ENCODE measurements around the gene TEX54.

TEX54 gene

GRCh38 chr11:62804310-62805075, 28.1 kb downstream of the TEX54 start:
- peak; percentile 84 for TF ChIP-seq PRDM1 (tag by site-specific recombination; IDR thresholded peaks at IDR 0.05)
- peak; percentile 45; the same call in 1 of the 2 replicates for TF ChIP-seq ZNF335 (tag by site-specific recombination; conservative IDR thresholded peaks at IDR 0.05)
- TF ChIP-seq SALL2 (tag by site-specific recombination; IDR thresholded peaks at IDR 0.05; ENCODE audit: borderline replicate concordance), result no peak
- peak; percentile 89 for TF ChIP-seq ZBTB48 (tag by site-specific recombination; IDR thresholded peaks at IDR 0.05)
- TF ChIP-seq, protein P1, sequence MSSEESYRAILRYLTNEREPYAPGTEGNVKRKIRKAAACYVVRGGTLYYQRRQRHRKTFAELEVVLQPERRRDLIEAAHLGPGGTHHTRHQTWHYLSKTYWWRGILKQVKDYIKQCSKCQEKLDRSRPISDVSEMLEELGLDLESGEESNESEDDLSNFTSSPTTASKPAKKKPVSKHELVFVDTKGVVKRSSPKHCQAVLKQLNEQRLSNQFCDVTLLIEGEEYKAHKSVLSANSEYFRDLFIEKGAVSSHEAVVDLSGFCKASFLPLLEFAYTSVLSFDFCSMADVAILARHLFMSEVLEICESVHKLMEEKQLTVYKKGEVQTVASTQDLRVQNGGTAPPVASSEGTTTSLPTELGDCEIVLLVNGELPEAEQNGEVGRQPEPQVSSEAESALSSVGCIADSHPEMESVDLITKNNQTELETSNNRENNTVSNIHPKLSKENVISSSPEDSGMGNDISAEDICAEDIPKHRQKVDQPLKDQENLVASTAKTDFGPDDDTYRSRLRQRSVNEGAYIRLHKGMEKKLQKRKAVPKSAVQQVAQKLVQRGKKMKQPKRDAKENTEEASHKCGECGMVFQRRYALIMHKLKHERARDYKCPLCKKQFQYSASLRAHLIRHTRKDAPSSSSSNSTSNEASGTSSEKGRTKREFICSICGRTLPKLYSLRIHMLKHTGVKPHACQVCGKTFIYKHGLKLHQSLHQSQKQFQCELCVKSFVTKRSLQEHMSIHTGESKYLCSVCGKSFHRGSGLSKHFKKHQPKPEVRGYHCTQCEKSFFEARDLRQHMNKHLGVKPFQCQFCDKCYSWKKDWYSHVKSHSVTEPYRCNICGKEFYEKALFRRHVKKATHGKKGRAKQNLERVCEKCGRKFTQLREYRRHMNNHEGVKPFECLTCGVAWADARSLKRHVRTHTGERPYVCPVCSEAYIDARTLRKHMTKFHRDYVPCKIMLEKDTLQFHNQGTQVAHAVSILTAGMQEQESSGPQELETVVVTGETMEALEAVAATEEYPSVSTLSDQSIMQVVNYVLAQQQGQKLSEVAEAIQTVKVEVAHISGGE (tag by site-specific recombination; conservative IDR thresholded peaks at IDR 0.05; ENCODE audit: low read depth), result no peak
- TF ChIP-seq ZNF660 (tag by site-specific recombination; IDR thresholded peaks at IDR 0.05), result peak; percentile 6; the same call in 1 of the 2 replicates
- no peak for TF ChIP-seq ZNF548 (tag by site-specific recombination; IDR thresholded peaks at IDR 0.05)
- TF ChIP-seq, protein P2, sequence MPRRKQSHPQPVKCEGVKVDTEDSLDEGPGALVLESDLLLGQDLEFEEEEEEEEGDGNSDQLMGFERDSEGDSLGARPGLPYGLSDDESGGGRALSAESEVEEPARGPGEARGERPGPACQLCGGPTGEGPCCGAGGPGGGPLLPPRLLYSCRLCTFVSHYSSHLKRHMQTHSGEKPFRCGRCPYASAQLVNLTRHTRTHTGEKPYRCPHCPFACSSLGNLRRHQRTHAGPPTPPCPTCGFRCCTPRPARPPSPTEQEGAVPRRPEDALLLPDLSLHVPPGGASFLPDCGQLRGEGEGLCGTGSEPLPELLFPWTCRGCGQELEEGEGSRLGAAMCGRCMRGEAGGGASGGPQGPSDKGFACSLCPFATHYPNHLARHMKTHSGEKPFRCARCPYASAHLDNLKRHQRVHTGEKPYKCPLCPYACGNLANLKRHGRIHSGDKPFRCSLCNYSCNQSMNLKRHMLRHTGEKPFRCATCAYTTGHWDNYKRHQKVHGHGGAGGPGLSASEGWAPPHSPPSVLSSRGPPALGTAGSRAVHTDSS (tag by site-specific recombination; IDR thresholded peaks at IDR 0.05), result no peak
- POLR2A ChIA-PET, result interaction anchor here (0.8 to 3.0 kb wide), 16 partner anchors 8 to 85 kb away, joined by 3 to 11 read pairs (median 4); partner anchors contain the start of genes HNRNPUL2, STX5, TEX54 and TMEM179B
- H3K27ac ChIP-seq (ENCODE audit: extremely low read depth, low read depth, low read length), result peak overlapping the region; percentile 63

GRCh38 chr11:62801071-62801470, 31.6 kb downstream of the TEX54 start:
- POLR2A ChIA-PET, result interaction anchor here (0.8 to 2.0 kb wide), 7 partner anchors 11 to 55 kb away, joined by 3 to 9 read pairs (median 4); partner anchors contain the start of genes STX5, TMEM179B and ZBTB3
- peaks cover 30 to 77% of the 10 kb centered on the region in 2 experiments for H3K36me3 ChIP-seq (ENCODE audit: control insufficient read depth in 2 of 2, insufficient read depth in 1 of 2, low read length in 2 of 2)
- CTCF ChIA-PET, result interaction anchor here (1.1 kb wide), 1 partner anchor 10 kb away, joined by 4 read pairs; no protein-coding TSS in a partner anchor

More at GRCh38 chr11:62804310-62805075, 28.1 kb downstream of the TEX54 start:
- H3K36me3 ChIP-seq (ENCODE audit: control insufficient read depth in 2 of 2, insufficient read depth in 1 of 2, low read length in 2 of 2), result peaks cover 17 to 47% of the 10 kb centered on the region in 2 experiments
- no peaks in the 10 kb centered on the region for H3K4me1 ChIP-seq (ENCODE audit: control insufficient read depth, insufficient read depth, low read length)
- peak overlapping the region; percentile 84 for H3K4me3 ChIP-seq (ENCODE audit: low read depth, low read length)
- no peaks in the 10 kb centered on the region for H3K9me3 ChIP-seq (ENCODE audit: control insufficient read depth, insufficient read depth, low read depth, low read length)
- CTCF ChIA-PET, result interaction anchor here (0.8 to 1.7 kb wide), 5 partner anchors 10 to 124 kb away, joined by 3 to 5 read pairs (median 3); no protein-coding TSS in a partner anchor

GRCh38 chr11:62799486-62799885, 33.2 kb downstream of the TEX54 start:
- H3K9me3 ChIP-seq (ENCODE audit: control insufficient read depth, insufficient read depth, low read depth, low read length), result no peaks in the 10 kb centered on the region
- no peak overlapping the region for H3K4me3 ChIP-seq (ENCODE audit: low read depth, low read length)
- TF ChIP-seq, protein P2 (tag by site-specific recombination; IDR thresholded peaks at IDR 0.05), result no peak
- peaks cover 31 to 93% of the 10 kb centered on the region in 2 experiments for H3K36me3 ChIP-seq (ENCODE audit: control insufficient read depth in 2 of 2, insufficient read depth in 1 of 2, low read length in 2 of 2)
- H3K4me1 ChIP-seq (ENCODE audit: control insufficient read depth, insufficient read depth, low read length), result no peaks in the 10 kb centered on the region
- ChIA-PET POLR2A (interaction anchor here (1.1 to 2.0 kb wide), 3 partner anchors 11 to 42 kb away, joined by 3 to 9 read pairs (median 7); partner anchors contain the start of gene TMEM179B), CTCF (interaction anchor here (1.0 kb wide), 1 partner anchor 10 kb away, joined by 3 read pairs; no protein-coding TSS in a partner anchor)
- H3K27ac ChIP-seq (ENCODE audit: extremely low read depth, low read depth, low read length), result no peak overlapping the region

More at GRCh38 chr11:62801071-62801470, 31.6 kb downstream of the TEX54 start:
- Histone ChIP-seq H3K9me3 (ENCODE audit: control insufficient read depth, insufficient read depth, low read depth, low read length) (no peaks in the 10 kb centered on the region), H3K4me1 (ENCODE audit: control insufficient read depth, insufficient read depth, low read length) (no peaks in the 10 kb centered on the region), H3K27ac (ENCODE audit: extremely low read depth, low read depth, low read length) (no peak overlapping the region), H3K4me3 (ENCODE audit: low read depth, low read length) (no peak overlapping the region)
- TF ChIP-seq, protein P3, sequence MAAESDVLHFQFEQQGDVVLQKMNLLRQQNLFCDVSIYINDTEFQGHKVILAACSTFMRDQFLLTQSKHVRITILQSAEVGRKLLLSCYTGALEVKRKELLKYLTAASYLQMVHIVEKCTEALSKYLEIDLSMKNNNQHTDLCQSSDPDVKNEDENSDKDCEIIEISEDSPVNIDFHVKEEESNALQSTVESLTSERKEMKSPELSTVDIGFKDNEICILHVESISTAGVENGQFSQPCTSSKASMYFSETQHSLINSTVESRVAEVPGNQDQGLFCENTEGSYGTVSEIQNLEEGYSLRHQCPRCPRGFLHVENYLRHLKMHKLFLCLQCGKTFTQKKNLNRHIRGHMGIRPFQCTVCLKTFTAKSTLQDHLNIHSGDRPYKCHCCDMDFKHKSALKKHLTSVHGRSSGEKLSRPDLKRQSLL (tag by site-specific recombination; IDR thresholded peaks at IDR 0.05), result no peak

Measured in HEK293 (cell line).